Ishikawa (cell line): Measurements from ENCODE around the gene ENTPD3.

ENCODE experiments used
- CEBPB ChIP-seq: IDR thresholded peaks from 2 replicates; pipeline ENCODE4 v1.6.1; 2012
- CREB1 ChIP-seq: IDR thresholded peaks from 2 replicates; pipeline ENCODE4 v1.6.1; 2012; ENCODE audit warnings: low read depth
- EGR1 ChIP-seq: IDR thresholded peaks from 2 replicates; pipeline ENCODE4 v1.6.1; 2012
- EP300 ChIP-seq: IDR thresholded peaks from 2 replicates; pipeline ENCODE4 v1.6.1; 2012; ENCODE audit warnings: borderline replicate concordance
- FOXM1 ChIP-seq: IDR thresholded peaks from 2 replicates; pipeline ENCODE4 v1.6.1; 2012; ENCODE audit warnings: low read depth, borderline replicate concordance
- MAX ChIP-seq: IDR thresholded peaks from 2 replicates; pipeline ENCODE4 v1.6.1; 2012
- NFIC ChIP-seq: IDR thresholded peaks from 2 replicates; pipeline ENCODE4 v1.6.1; 2012
- RAD21 ChIP-seq: IDR thresholded peaks from 2 replicates; pipeline ENCODE4 v1.6.1; 2012; ENCODE audit warnings: low read depth
- TAF1 ChIP-seq: IDR thresholded peaks from 2 replicates; pipeline ENCODE4 v1.6.1; 2012; ENCODE audit warnings: low read depth, mild to moderate bottlenecking
- TCF12 ChIP-seq: IDR thresholded peaks from 2 replicates; pipeline ENCODE4 v1.6.1; 2012; ENCODE audit warnings: low read depth
- TEAD4 ChIP-seq: IDR thresholded peaks from 2 replicates; pipeline ENCODE4 v1.6.1; 2012
- USF1 ChIP-seq: IDR thresholded peaks from 2 replicates; pipeline ENCODE4 v1.6.1; 2012
- YY1 ChIP-seq: IDR thresholded peaks from 2 replicates; pipeline ENCODE4 v1.6.1; 2012; ENCODE audit warnings: low read depth
- ZBTB7A ChIP-seq: IDR thresholded peaks from 2 replicates; pipeline ENCODE4 v1.6.1; 2012; ENCODE audit warnings: low read depth
- TF ChIP-seq, protein P1 (sequence below): IDR thresholded peaks from 2 replicates; pipeline ENCODE4 v1.6.1; 2012; ENCODE audit warnings: low read depth, mild to moderate bottlenecking

Gene ENTPD3

GRCh38 chr3:40432793-40433192 lies 45.8 kb downstream of the ENTPD3 start:
- peak; percentile 42 for TF ChIP-seq RAD21
- TF ChIP-seq FOXM1: no peak
- no peak for TF ChIP-seq EP300

GRCh38 chr3:40437889-40438288 lies 50.9 kb downstream of the ENTPD3 start:
- no peak for TF ChIP-seq FOXM1
- TF ChIP-seq, protein P1, sequence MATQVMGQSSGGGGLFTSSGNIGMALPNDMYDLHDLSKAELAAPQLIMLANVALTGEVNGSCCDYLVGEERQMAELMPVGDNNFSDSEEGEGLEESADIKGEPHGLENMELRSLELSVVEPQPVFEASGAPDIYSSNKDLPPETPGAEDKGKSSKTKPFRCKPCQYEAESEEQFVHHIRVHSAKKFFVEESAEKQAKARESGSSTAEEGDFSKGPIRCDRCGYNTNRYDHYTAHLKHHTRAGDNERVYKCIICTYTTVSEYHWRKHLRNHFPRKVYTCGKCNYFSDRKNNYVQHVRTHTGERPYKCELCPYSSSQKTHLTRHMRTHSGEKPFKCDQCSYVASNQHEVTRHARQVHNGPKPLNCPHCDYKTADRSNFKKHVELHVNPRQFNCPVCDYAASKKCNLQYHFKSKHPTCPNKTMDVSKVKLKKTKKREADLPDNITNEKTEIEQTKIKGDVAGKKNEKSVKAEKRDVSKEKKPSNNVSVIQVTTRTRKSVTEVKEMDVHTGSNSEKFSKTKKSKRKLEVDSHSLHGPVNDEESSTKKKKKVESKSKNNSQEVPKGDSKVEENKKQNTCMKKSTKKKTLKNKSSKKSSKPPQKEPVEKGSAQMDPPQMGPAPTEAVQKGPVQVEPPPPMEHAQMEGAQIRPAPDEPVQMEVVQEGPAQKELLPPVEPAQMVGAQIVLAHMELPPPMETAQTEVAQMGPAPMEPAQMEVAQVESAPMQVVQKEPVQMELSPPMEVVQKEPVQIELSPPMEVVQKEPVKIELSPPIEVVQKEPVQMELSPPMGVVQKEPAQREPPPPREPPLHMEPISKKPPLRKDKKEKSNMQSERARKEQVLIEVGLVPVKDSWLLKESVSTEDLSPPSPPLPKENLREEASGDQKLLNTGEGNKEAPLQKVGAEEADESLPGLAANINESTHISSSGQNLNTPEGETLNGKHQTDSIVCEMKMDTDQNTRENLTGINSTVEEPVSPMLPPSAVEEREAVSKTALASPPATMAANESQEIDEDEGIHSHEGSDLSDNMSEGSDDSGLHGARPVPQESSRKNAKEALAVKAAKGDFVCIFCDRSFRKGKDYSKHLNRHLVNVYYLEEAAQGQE: peak; percentile 78

- TF ChIP-seq TAF1: no peak
- TF ChIP-seq CEBPB: no peak
- TF ChIP-seq CREB1: no peak
- TF ChIP-seq FOXM1: no peak
These were observed 58.1 kb downstream of the ENTPD3 start for GRCh38 chr3:40445062-40445461.

- TF ChIP-seq EP300: no peak
- TF ChIP-seq, protein P1: no peak
- TF ChIP-seq TCF12: no peak
- TF ChIP-seq MAX: no peak
- no peak for TF ChIP-seq USF1
- no peak for TF ChIP-seq ZBTB7A
- TF ChIP-seq EGR1: no peak
- TF ChIP-seq NFIC: no peak
- no peak for TF ChIP-seq TAF1
- TF ChIP-seq FOXM1: no peak
- no peak for TF ChIP-seq CREB1
- TF ChIP-seq CEBPB: no peak
- no peak for TF ChIP-seq RAD21
- TF ChIP-seq TEAD4: no peak
- TF ChIP-seq YY1: no peak
These were observed 58.9 kb downstream of the ENTPD3 start for GRCh38 chr3:40445880-40446279.

DNA sequence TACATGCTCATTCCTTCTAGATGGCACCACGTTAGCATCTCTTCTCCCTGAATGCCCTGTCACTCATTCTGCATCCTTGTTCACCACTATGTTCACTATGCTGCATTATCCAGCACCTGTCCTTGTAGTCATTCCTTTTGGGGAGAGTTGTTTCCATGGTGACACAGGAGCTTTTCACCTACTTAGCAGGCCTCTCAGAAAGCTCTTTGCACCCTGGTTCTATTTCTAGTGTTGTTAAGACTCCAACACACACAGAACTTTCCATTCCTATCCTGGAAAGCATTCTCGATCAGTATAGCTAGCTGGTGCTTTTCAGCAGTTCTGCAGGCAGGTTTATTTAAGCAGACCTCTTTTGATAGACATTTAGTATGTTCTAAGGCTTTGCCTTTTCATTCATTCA lies 63.5 kb downstream of the ENTPD3 start:
- TF ChIP-seq ZBTB7A: no peak
- no peak for TF ChIP-seq FOXM1
- no peak for TF ChIP-seq RAD21
- no peak for TF ChIP-seq MAX
- TF ChIP-seq USF1: no peak
- no peak for TF ChIP-seq EGR1
- TF ChIP-seq EP300: no peak
- no peak for TF ChIP-seq TAF1

GRCh38 chr3:40451551-40451950 lies 64.6 kb downstream of the ENTPD3 start:
- no peak for TF ChIP-seq NFIC

DNA sequence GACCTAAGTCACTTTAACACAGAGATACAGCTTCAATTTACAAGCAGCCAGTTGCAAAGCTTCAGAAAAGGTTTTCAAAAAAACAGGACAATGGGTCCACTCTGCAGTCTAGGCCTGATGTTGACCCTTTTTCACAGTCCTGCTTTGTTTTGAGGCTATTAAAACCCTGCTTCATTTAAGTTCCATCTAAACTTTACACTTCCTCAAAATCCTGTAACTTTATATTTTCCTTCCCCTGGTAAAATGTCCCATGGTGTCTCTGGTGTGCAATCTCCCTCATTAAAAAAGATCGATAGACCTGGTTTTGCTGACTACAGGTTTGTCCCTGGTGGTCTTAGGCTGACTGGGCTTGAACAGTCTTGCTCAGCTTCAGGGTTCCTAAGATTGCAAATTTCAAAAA lies 65.1 kb downstream of the ENTPD3 start:
- TF ChIP-seq MAX: no peak

DNA sequence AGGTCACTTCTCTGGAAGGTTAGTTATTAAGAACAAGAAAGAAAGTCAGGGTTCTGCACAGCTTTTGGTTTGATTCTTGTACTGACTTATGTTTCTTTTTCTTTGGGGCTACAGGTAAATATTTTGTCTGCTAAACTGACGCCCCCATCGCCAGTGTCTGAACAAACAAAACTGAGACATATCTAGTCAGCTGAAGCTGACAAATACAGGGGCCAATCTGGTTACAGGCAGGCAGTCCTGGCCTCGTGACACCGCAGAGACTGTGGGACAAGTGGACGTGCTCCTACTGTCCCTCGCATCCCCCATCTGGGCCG lies 65.5 kb downstream of the ENTPD3 start:
- TF ChIP-seq RAD21: no peak
